ENCODE measurements around the gene CHMP4B. TPM values are rescaled to one million over a fixed set of nuclear protein-coding genes. Genes with fewer than 3 reads are reported as not detected.

CHMP4B gene
- total and polyA plus RNA-seq, 2 donors (not counting 1 experiment from before 2014, with no cell fraction given) = 62.3 to 83.9 TPM

DNA sequence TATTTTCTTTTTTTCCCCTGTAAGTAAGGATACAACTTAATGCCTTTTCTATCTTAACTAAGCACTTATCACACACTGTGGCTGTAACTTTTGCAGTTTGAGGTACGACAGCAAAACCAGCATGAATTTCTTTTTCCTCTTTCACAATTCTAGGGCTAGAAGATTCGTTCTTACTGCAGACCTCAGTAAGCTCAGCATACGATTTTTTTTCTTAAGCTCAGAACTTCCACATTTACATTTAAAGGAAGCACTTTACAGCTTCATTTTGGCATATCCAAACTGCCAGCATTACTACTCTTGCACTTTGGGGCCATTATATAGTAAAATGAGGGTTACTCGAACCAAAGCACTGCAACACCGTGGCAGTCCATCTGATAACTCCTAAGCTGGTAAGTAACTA, 889 bp upstream of the CHMP4B start:
- no peak for DNase-seq
- no peak for TF ChIP-seq EZH2 (IDR thresholded peaks at IDR 0.05; ENCODE audit: borderline replicate concordance, insufficient read depth, low read depth, low read length, poor library complexity, severe bottlenecking)
- TF ChIP-seq, protein P1, sequence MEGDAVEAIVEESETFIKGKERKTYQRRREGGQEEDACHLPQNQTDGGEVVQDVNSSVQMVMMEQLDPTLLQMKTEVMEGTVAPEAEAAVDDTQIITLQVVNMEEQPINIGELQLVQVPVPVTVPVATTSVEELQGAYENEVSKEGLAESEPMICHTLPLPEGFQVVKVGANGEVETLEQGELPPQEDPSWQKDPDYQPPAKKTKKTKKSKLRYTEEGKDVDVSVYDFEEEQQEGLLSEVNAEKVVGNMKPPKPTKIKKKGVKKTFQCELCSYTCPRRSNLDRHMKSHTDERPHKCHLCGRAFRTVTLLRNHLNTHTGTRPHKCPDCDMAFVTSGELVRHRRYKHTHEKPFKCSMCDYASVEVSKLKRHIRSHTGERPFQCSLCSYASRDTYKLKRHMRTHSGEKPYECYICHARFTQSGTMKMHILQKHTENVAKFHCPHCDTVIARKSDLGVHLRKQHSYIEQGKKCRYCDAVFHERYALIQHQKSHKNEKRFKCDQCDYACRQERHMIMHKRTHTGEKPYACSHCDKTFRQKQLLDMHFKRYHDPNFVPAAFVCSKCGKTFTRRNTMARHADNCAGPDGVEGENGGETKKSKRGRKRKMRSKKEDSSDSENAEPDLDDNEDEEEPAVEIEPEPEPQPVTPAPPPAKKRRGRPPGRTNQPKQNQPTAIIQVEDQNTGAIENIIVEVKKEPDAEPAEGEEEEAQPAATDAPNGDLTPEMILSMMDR (IDR thresholded peaks at IDR 0.05) = no peak
- CTCF ChIA-PET = interaction anchor here (0.6 to 3.3 kb wide), 10 partner anchors 10 to 409 kb away, joined by 3 to 21 read pairs (median 6); partner anchors contain the start of genes CDK5RAP1, PXMP4, RALY and ZNF341
- Histone ChIP-seq H2AFZ (ENCODE audit: insufficient read depth, low read depth, low read length, poor library complexity, severe bottlenecking) (no peak overlapping the region), H3K36me3 (replicated peaks in 1 of 2; ENCODE audit: control extremely low read depth in 1 of 2, control insufficient read depth in 1 of 2, extremely low read depth in 1 of 2, insufficient read depth in 2 of 2, low read length in 1 of 2) (peaks cover 0 to 4% of the 10 kb centered on the region in 2 experiments), H3K4me3 (ENCODE audit: control extremely low read depth in 1 of 5, extremely low read depth in 1 of 5, insufficient read depth in 1 of 5, low read depth in 2 of 5, low read length in 4 of 5) (no peak overlapping the region), H4K20me1 (ENCODE audit: control insufficient read depth, insufficient read depth, low read length, poor library complexity, severe bottlenecking) (peaks cover 40% of the 10 kb centered on the region), H3K9ac (ENCODE audit: low read length) (no peak overlapping the region), H3K9me3 (ENCODE audit: control extremely low read depth in 1 of 3, control insufficient read depth in 2 of 3, insufficient read depth in 1 of 3, low read length in 2 of 3) (no peaks in the 10 kb centered on the region), H3K4me1 (ENCODE audit: control insufficient read depth in 2 of 2, insufficient read depth in 2 of 2, low read length in 2 of 2) (peaks cover 23 to 30% of the 10 kb centered on the region in 2 donors), H3K79me2 (ENCODE audit: control insufficient read depth, insufficient read depth, low read length) (peaks cover 47% of the 10 kb centered on the region), H3K27ac (ENCODE audit: low read length in 2 of 2) (no peak overlapping the region), H3K4me2 (replicated peaks; ENCODE audit: low read depth, low read length, poor library complexity, severe bottlenecking) (no peak overlapping the region), H3K27me3 (replicated peaks in 1 of 4; ENCODE audit: control extremely low read depth in 1 of 4, control insufficient read depth in 3 of 4, insufficient read depth in 4 of 4, low read length in 3 of 4) (no peaks in the 10 kb centered on the region)
- Mint-ChIP-seq H3K4me1 (peaks cover 36% of the 10 kb centered on the region), H3K4me3 (no peak overlapping the region), H3K27ac (no peak overlapping the region), H3K9me3 (ENCODE audit: insufficient read depth) (no peaks in the 10 kb centered on the region), H3K27me3 (peaks cover 6% of the 10 kb centered on the region)
- intact Hi-C loops (cut with micrococcal nuclease) = loop anchor here (2.0 to 10.0 kb wide), 5 partner anchors 255 to 1703 kb away; partner anchors contain the start of genes PIGU, TM9SF4 and UQCC1
- POLR2A ChIA-PET = interaction anchor here (0.6 to 2.1 kb wide), 6 partner anchors 31 to 320 kb away, joined by 3 to 10 read pairs (median 6); partner anchors contain the start of genes CBFA2T2 and ZNF341
- WGBS (ENCODE audit: insufficient coverage) = 46% methylated on average over 3 of the region's 5 CpGs
- ATAC-seq (ENCODE audit: low read depth) = no peak

DNA sequence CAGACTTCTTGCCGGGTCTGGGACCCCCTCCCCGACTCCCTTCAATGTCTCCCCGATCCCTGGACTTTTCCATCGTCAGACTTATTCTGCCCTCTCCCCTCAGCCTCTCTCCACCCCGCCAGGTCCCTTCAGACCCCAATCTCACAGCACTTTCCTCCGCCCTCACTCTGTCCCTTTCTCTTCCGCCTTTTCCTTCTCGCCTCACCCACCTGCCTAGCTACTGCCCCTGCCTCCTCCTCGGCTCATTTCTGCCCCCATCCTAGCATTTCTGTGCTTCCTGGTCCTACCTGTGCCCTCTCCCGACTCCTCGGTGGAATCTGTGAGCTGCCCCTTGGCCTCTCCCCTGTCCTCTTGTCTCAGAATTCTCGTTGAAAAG, 616 bp downstream of the CHMP4B start:
- under 1% methylated on average over 12 of the region's 12 CpGs for whole genome bisulfite sequencing (ENCODE audit: insufficient coverage)
- no peaks in the 10 kb centered on the region for H3K27me3 ChIP-seq (replicated peaks in 1 of 4; ENCODE audit: control extremely low read depth in 1 of 4, control insufficient read depth in 3 of 4, insufficient read depth in 4 of 4, low read length in 3 of 4)
- no peaks in the 10 kb centered on the region for H3K9me3 ChIP-seq (ENCODE audit: control extremely low read depth in 1 of 3, control insufficient read depth in 2 of 3, insufficient read depth in 1 of 3, low read length in 2 of 3)
- peak overlapping the region; percentile 82 for H2AFZ ChIP-seq (ENCODE audit: insufficient read depth, low read depth, low read length, poor library complexity, severe bottlenecking)
- POLR2A ChIA-PET = interaction anchor here (0.5 to 2.1 kb wide), 5 partner anchors 47 to 992 kb away, joined by 3 to 10 read pairs (median 5); partner anchors contain the start of genes MAPRE1, RALY and ZNF341
- peaks cover 0 to 15% of the 10 kb centered on the region in 2 experiments for H3K36me3 ChIP-seq (replicated peaks in 1 of 2; ENCODE audit: control extremely low read depth in 1 of 2, control insufficient read depth in 1 of 2, extremely low read depth in 1 of 2, insufficient read depth in 2 of 2, low read length in 1 of 2)
- peaks cover 55% of the 10 kb centered on the region for H4K20me1 ChIP-seq (ENCODE audit: control insufficient read depth, insufficient read depth, low read length, poor library complexity, severe bottlenecking)
- intact Hi-C loops (cut with micrococcal nuclease) = loop anchor here (1.0 to 10.0 kb wide), 12 partner anchors 33 to 1704 kb away; partner anchors contain the start of genes ACTL10, E2F1, EIF2S2 and PIGU
- peak overlapping the region; percentile 65 to 90 for H3K27ac ChIP-seq (ENCODE audit: low read length in 2 of 2)
- CTCF ChIA-PET = interaction anchor here (1.2 to 3.3 kb wide), 7 partner anchors 9 to 92 kb away, joined by 3 to 21 read pairs (median 8); partner anchors contain the start of genes PXMP4 and ZNF341
- DNase-seq (peak; percentile 71), ATAC-seq (ENCODE audit: low read depth) (peak; percentile 5)
- peaks cover 50% of the 10 kb centered on the region for H3K4me1 Mint-ChIP-seq
- H3K4me3 ChIP-seq (ENCODE audit: control extremely low read depth in 1 of 5, extremely low read depth in 1 of 5, insufficient read depth in 1 of 5, low read depth in 2 of 5, low read length in 4 of 5) = peak overlapping the region; percentile 86 to 97 (median 92)
- peaks cover 23 to 30% of the 10 kb centered on the region in 2 donors for H3K4me1 ChIP-seq (ENCODE audit: control insufficient read depth in 2 of 2, insufficient read depth in 2 of 2, low read length in 2 of 2)
- no peaks in the 10 kb centered on the region for H3K27me3 Mint-ChIP-seq
- H3K79me2 ChIP-seq (ENCODE audit: control insufficient read depth, insufficient read depth, low read length) = peaks cover 62% of the 10 kb centered on the region
- peak overlapping the region; percentile 98 for H3K4me2 ChIP-seq (replicated peaks; ENCODE audit: low read depth, low read length, poor library complexity, severe bottlenecking)
- no peaks in the 10 kb centered on the region for H3K9me3 Mint-ChIP-seq (ENCODE audit: insufficient read depth)
- peak overlapping the region; percentile 96 for H3K27ac Mint-ChIP-seq
- peak overlapping the region; percentile 93 for H3K9ac ChIP-seq (ENCODE audit: low read length)
- H3K4me3 Mint-ChIP-seq = peak overlapping the region; percentile 97
- TF ChIP-seq, protein P1 (IDR thresholded peaks at IDR 0.05) = no peak
- TF ChIP-seq EZH2 (IDR thresholded peaks at IDR 0.05; ENCODE audit: borderline replicate concordance, insufficient read depth, low read depth, low read length, poor library complexity, severe bottlenecking) = no peak

Measured in B cell (primary cell).